ENCODE data around the gene TGFBR1.

DNA sequence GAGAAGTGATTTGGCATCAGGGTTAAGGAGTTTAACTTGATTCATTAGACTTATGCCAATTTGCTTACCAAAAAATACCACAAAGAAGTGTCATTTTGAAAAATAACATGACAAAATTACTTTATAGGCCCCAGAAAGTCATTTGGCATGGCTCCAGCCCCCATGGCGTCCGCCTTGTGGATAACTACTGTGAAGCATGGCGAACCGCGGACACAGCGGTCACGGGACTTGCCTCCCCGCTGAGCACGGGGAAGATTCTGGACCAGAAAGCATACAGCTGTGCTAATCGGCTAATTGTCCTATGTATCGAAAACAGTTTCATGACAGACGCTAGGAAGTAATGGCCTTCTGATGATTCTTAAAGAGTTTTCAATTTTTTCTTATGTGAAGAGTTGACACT, 35.4 kb upstream of the TGFBR1 start:
- TF ChIP-seq, protein P1, sequence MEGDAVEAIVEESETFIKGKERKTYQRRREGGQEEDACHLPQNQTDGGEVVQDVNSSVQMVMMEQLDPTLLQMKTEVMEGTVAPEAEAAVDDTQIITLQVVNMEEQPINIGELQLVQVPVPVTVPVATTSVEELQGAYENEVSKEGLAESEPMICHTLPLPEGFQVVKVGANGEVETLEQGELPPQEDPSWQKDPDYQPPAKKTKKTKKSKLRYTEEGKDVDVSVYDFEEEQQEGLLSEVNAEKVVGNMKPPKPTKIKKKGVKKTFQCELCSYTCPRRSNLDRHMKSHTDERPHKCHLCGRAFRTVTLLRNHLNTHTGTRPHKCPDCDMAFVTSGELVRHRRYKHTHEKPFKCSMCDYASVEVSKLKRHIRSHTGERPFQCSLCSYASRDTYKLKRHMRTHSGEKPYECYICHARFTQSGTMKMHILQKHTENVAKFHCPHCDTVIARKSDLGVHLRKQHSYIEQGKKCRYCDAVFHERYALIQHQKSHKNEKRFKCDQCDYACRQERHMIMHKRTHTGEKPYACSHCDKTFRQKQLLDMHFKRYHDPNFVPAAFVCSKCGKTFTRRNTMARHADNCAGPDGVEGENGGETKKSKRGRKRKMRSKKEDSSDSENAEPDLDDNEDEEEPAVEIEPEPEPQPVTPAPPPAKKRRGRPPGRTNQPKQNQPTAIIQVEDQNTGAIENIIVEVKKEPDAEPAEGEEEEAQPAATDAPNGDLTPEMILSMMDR (IDR thresholded peaks at IDR 0.05), result no peak
- no peak for TF ChIP-seq POLR2A (IDR thresholded peaks at IDR 0.05)
